Fibroblast of the aortic adventitia (primary cell): ENCODE measurements around the gene RTN4IP1. TPM values are rescaled to one million over a fixed set of nuclear protein-coding genes. Genes with fewer than 3 reads are reported as not detected.

Experiments used
- DNase-seq: peaks from one replicate; pipeline ENCODE4 v3.0.0-alpha.2; 2010; ENCODE audit warnings: low read depth
- H3K4me3 ChIP-seq: 2 replicates; pipeline ENCODE4 v1.5.1; 2011; ENCODE audit warnings: low read depth, mild to moderate bottlenecking, control low read depth, low read length, moderate library complexity
- CTCF ChIP-seq: IDR thresholded peaks from 2 replicates; pipeline ENCODE4 v1.5.1; 2011; ENCODE audit warnings: mild to moderate bottlenecking, low read length, control low read depth, inconsistent platforms; ENCODE audit not compliant: insufficient read depth
- total RNA-seq: library from RNA; depleted of rRNA; stranded (reverse); fragments of >200 nt; gene quantifications from 2 replicates; pipeline ENCODE4 v1.2.3, GENCODE V29; 2012; ENCODE audit warnings: low replicate concordance

RTN4IP1 gene
- total RNA-seq, 1 donor: 7.6 TPM

- TF ChIP-seq CTCF: no peak
- H3K4me3 ChIP-seq: no peak overlapping the region
- no peak for DNase-seq
These were observed 83.0 kb downstream of the RTN4IP1 start for GRCh38 chr6:106546261-106546690.

GRCh38 chr6:106540907-106541306 is 88.4 kb downstream of the RTN4IP1 start:
- DNase-seq: peak; percentile 31
- TF ChIP-seq CTCF: no peak
- no peak overlapping the region for H3K4me3 ChIP-seq

GRCh38 chr6:106540432-106540831 is 88.9 kb downstream of the RTN4IP1 start:
- no peak for TF ChIP-seq CTCF
- H3K4me3 ChIP-seq: no peak overlapping the region
- DNase-seq: no peak

- no peak for DNase-seq
- no peak overlapping the region for H3K4me3 ChIP-seq
- TF ChIP-seq CTCF: no peak
These were observed 89.4 kb downstream of the RTN4IP1 start for GRCh38 chr6:106539936-106540335.

GRCh38 chr6:106538145-106538544 is 91.2 kb downstream of the RTN4IP1 start:
- DNase-seq: no peak
- no peak for TF ChIP-seq CTCF
- no peak overlapping the region for H3K4me3 ChIP-seq

- no peak for DNase-seq
- H3K4me3 ChIP-seq: no peak overlapping the region
- TF ChIP-seq CTCF: no peak
These were observed 91.6 kb downstream of the RTN4IP1 start for GRCh38 chr6:106537662-106538061.

- DNase-seq: peak; percentile 44
- no peak overlapping the region for H3K4me3 ChIP-seq
- no peak for TF ChIP-seq CTCF
These were observed 92.4 kb downstream of the RTN4IP1 start for GRCh38 chr6:106536851-106537250.
